Right atrium auricular region (tissue), 2 donors: ENCODE data around the gene NEK10. TPM values are rescaled to one million over a fixed set of nuclear protein-coding genes. Genes with fewer than 3 reads are reported as not detected.

ENCODE experiments used
- DNase-seq: peaks from one replicate; pipeline ENCODE4 v3.0.0-alpha.2; 2019; ENCODE audit warnings: low spot score
- H3K27ac ChIP-seq, 2 donors: fragments of 200-600 bp; sonication (generic); 1 replicate in 1 of 2; 2 replicates in 1 of 2; pipeline ENCODE4 v1.5.1; 2016 to 2019
- H3K27me3 ChIP-seq, 2 donors: fragments of 200-600 bp; sonication (generic); one replicate each; pipeline versions ENCODE4 v1.5.1 to v1.6.0; 2017 to 2019
- H3K36me3 ChIP-seq: fragments of 200-600 bp; sonication (generic); one replicate; pipeline ENCODE4 v1.5.1; 2016
- H3K4me1 ChIP-seq, 2 donors: fragments of 200-600 bp; sonication (generic); one replicate each; pipeline versions ENCODE4 v1.5.1 to v1.6.0; 2017 to 2019
- H3K4me3 ChIP-seq, 2 donors: fragments of 200-600 bp; sonication (generic); 1 replicate in 1 of 2; 2 replicates in 1 of 2; pipeline ENCODE4 v1.5.1; 2017 to 2019; ENCODE audit warnings: mild to moderate bottlenecking in 1 of 2, moderate library complexity in 1 of 2
- H3K9me3 ChIP-seq, 2 donors: fragments of 200-600 bp; sonication (generic); one replicate each; pipeline ENCODE4 v1.5.1; 2019
- total RNA-seq, 2 donors: library from RNA; depleted of rRNA; stranded (reverse); fragments of >200 nt; gene quantifications; one replicate each; pipeline ENCODE4 v1.1.0, GENCODE V29; 2016
- TF ChIP-seq, protein P1 (sequence below), 2 donors: fragments of 200-600 bp; sonication (generic); IDR thresholded peaks; one replicate each; pipeline ENCODE4 v1.5.1; 2019; ENCODE audit warnings: antibody characterized with exemption in 2 of 2

The NEK10 gene
- total RNA-seq, 2 donors from 2014 or later = 10.3 to 18.3 TPM

GRCh38 chr3:27090275-27091041 lies 278.7 kb downstream of the NEK10 start:
- Histone ChIP-seq H3K4me3 (no peak overlapping the region), H3K9me3 (no peaks in the 10 kb centered on the region), H3K27me3 (no peaks in the 10 kb centered on the region), H3K36me3 (no peaks in the 10 kb centered on the region), H3K4me1 (peaks cover 0 to 15% of the 10 kb centered on the region in 2 donors), H3K27ac (no peak overlapping the region)
- DNase-seq = no peak
- TF ChIP-seq, protein P1, sequence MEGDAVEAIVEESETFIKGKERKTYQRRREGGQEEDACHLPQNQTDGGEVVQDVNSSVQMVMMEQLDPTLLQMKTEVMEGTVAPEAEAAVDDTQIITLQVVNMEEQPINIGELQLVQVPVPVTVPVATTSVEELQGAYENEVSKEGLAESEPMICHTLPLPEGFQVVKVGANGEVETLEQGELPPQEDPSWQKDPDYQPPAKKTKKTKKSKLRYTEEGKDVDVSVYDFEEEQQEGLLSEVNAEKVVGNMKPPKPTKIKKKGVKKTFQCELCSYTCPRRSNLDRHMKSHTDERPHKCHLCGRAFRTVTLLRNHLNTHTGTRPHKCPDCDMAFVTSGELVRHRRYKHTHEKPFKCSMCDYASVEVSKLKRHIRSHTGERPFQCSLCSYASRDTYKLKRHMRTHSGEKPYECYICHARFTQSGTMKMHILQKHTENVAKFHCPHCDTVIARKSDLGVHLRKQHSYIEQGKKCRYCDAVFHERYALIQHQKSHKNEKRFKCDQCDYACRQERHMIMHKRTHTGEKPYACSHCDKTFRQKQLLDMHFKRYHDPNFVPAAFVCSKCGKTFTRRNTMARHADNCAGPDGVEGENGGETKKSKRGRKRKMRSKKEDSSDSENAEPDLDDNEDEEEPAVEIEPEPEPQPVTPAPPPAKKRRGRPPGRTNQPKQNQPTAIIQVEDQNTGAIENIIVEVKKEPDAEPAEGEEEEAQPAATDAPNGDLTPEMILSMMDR (IDR thresholded peaks at IDR 0.05) = no peak

DNA sequence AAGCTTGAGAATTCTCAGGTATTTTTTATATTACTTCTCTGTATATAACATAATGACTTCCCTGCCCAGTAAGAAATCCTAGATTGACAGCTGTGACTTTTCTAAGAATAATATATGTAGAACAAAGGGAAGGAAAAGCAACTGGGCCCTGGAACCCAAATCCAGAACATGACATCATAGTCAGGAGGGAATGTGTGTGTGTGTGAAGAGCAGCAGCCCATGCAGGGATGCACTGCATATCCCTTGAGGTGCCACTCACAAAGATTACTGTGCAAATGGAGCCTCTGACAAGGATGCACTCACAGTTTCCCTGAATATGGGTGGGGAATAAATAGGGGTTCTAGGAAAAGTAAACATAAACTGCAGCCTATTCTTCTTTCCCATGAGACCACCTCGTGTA lies 279.5 kb downstream of the NEK10 start:
- TF ChIP-seq, protein P1 (IDR thresholded peaks at IDR 0.05) = no peak
- Histone ChIP-seq H3K4me1 (peaks cover 0 to 9% of the 10 kb centered on the region in 2 donors), H3K36me3 (no peaks in the 10 kb centered on the region), H3K27ac (no peak overlapping the region), H3K4me3 (no peak overlapping the region), H3K27me3 (no peaks in the 10 kb centered on the region), H3K9me3 (no peaks in the 10 kb centered on the region)
- DNase-seq = no peak

DNA sequence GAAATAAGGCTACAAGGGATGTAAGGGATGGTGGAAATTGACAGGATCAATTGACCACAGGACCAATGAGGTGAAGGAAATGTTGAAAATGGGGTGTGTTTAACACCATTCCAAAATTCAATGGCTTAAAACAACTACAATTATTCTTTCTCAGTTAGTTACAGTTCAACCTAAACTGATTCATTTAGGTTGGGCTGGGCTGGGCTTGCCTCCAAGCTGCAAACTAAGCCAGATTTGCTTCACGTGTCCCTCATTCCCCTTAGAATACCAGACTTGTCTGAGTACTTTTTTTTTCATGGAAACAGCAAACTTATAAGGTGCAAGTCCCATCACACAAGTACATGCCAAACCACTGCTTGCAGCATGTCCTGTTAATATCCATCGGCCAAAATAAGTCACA lies 280.1 kb downstream of the NEK10 start:
- Histone ChIP-seq H3K36me3 (no peaks in the 10 kb centered on the region), H3K27ac (no peak overlapping the region), H3K4me1 (peaks cover 0 to 9% of the 10 kb centered on the region in 2 donors), H3K27me3 (no peaks in the 10 kb centered on the region), H3K4me3 (no peak overlapping the region), H3K9me3 (no peaks in the 10 kb centered on the region)
- no peak for DNase-seq
- TF ChIP-seq, protein P1 (IDR thresholded peaks at IDR 0.05) = no peak

GRCh38 chr3:27085829-27086730 lies 283.1 kb downstream of the NEK10 start:
- H3K9me3 ChIP-seq = no peaks in the 10 kb centered on the region
- peaks cover 0 to 9% of the 10 kb centered on the region in 2 donors for H3K4me1 ChIP-seq
- no peak overlapping the region for H3K4me3 ChIP-seq
- TF ChIP-seq, protein P1 (IDR thresholded peaks at IDR 0.05) = no peak
- no peaks in the 10 kb centered on the region for H3K36me3 ChIP-seq
- H3K27me3 ChIP-seq = no peaks in the 10 kb centered on the region
- no peak for DNase-seq
- no peak overlapping the region for H3K27ac ChIP-seq

- TF ChIP-seq, protein P1 (IDR thresholded peaks at IDR 0.05) = no peak
- DNase-seq = no peak
Measured at GRCh38 chr3:27081992-27082607, 287.1 kb downstream of the NEK10 start.

More at GRCh38 chr3:27081992-27082607, 287.1 kb downstream of the NEK10 start:
- H3K4me3 ChIP-seq = no peak overlapping the region
- no peaks in the 10 kb centered on the region for H3K27me3 ChIP-seq
- no peaks in the 10 kb centered on the region for H3K36me3 ChIP-seq
- no peaks in the 10 kb centered on the region for H3K4me1 ChIP-seq
- H3K27ac ChIP-seq = no peak overlapping the region
- no peaks in the 10 kb centered on the region for H3K9me3 ChIP-seq
